Astrocyte (in vitro differentiated cells and primary cell): Measurements from ENCODE around the gene SNAP25. TPM values are rescaled to one million over a fixed set of nuclear protein-coding genes. Genes with fewer than 3 reads are reported as not detected.

ENCODE experiments used
- DNase-seq: peaks from one replicate; pipeline ENCODE4 v3.0.0-alpha.2; 2010; ENCODE audit warnings: low read depth
- FAIRE-seq: peaks from 2 replicates; lab custom pipeline; 2011; peaks lifted over from hg19 to GRCh38; lab: Jason Lieb, UNC
- H2AFZ ChIP-seq: 2 replicates; pipeline ENCODE4 v1.6.0; 2012; ENCODE audit warnings: low read depth, low read length, inconsistent platforms
- H3K27ac ChIP-seq: 2 replicates; pipeline ENCODE4 v1.5.1; 2011; ENCODE audit warnings: low read depth, low read length, inconsistent platforms
- H3K27me3 ChIP-seq: 2 replicates; pipeline ENCODE4 v1.6.0; 2011; ENCODE audit warnings: low read length, inconsistent platforms; ENCODE audit not compliant: insufficient read depth
- H3K36me3 ChIP-seq: 2 replicates; pipeline ENCODE4 v1.5.1; 2011; ENCODE audit warnings: low read length, inconsistent platforms; ENCODE audit not compliant: insufficient read depth
- H3K4me1 ChIP-seq: 2 replicates; pipeline ENCODE4 v1.5.1; 2011; ENCODE audit warnings: low read length, inconsistent platforms; ENCODE audit not compliant: insufficient read depth
- H3K4me2 ChIP-seq: 2 replicates; pipeline ENCODE4 v1.6.0; 2012; ENCODE audit warnings: low read length, inconsistent platforms
- H3K4me3 ChIP-seq: 2 replicates; pipeline ENCODE4 v1.5.1; 2011; ENCODE audit warnings: low read depth, mild to moderate bottlenecking, low read length, inconsistent platforms; ENCODE audit not compliant: insufficient read depth
- H3K79me2 ChIP-seq: 2 replicates; pipeline ENCODE4 v1.6.0; 2012; ENCODE audit warnings: mild to moderate bottlenecking, low read length, inconsistent platforms; ENCODE audit not compliant: insufficient read depth
- H3K9ac ChIP-seq: 2 replicates; pipeline ENCODE4 v1.6.0; 2012; ENCODE audit warnings: mild to moderate bottlenecking, low read length, inconsistent platforms
- H3K9me3 ChIP-seq: 2 replicates; pipeline ENCODE4 v1.5.1; 2012; ENCODE audit warnings: low read depth, mild to moderate bottlenecking, low read length, inconsistent platforms; ENCODE audit not compliant: insufficient read depth
- H4K20me1 ChIP-seq: 2 replicates; pipeline ENCODE4 v1.6.0; 2012; ENCODE audit warnings: low read length, inconsistent platforms; ENCODE audit not compliant: insufficient read depth
- H3K27ac Mint-ChIP-seq: one replicate; pipeline ENCODE4 v1.8.0; 2021; ENCODE audit warnings: mild to moderate bottlenecking, mixed read lengths; ENCODE audit not compliant: unreplicated experiment
- H3K27me3 Mint-ChIP-seq: one replicate; pipeline ENCODE4 v1.8.0; 2021; ENCODE audit warnings: low read depth, mixed read lengths; ENCODE audit not compliant: unreplicated experiment
- H3K36me3 Mint-ChIP-seq: one replicate; pipeline ENCODE4 v1.8.0; 2021; ENCODE audit warnings: low read depth, mixed read lengths; ENCODE audit not compliant: unreplicated experiment
- H3K4me1 Mint-ChIP-seq: one replicate; pipeline ENCODE4 v1.8.0; 2021; ENCODE audit warnings: low read depth, mixed read lengths; ENCODE audit not compliant: unreplicated experiment
- H3K4me3 Mint-ChIP-seq: one replicate; pipeline ENCODE4 v1.8.0; 2021; ENCODE audit warnings: mild to moderate bottlenecking, moderate library complexity, mixed read lengths; ENCODE audit not compliant: unreplicated experiment
- H3K9me3 Mint-ChIP-seq: one replicate; pipeline ENCODE4 v1.8.0; 2021; ENCODE audit warnings: mild to moderate bottlenecking, mixed read lengths; ENCODE audit not compliant: unreplicated experiment
- EZH2 ChIP-seq: IDR thresholded peaks from 2 replicates; pipeline ENCODE4 v1.6.1; 2012; ENCODE audit warnings: mild to moderate bottlenecking, low read length, inconsistent platforms; ENCODE audit not compliant: insufficient read depth
- total RNA-seq: library from RNA; stranded (reverse); gene quantifications from 2 replicates; pipeline ENCODE4 v1.2.1, GENCODE V29; 2021
- TF ChIP-seq, protein P1 (sequence below): IDR thresholded peaks from 2 replicates; pipeline ENCODE4 v1.5.1; 2011; ENCODE audit warnings: low read depth, mild to moderate bottlenecking, inconsistent platforms, low read length, moderate library complexity; ENCODE audit not compliant: insufficient read depth

The SNAP25 gene
- total RNA-seq, 1 donor from 2014 or later = 3.9 TPM

DNA sequence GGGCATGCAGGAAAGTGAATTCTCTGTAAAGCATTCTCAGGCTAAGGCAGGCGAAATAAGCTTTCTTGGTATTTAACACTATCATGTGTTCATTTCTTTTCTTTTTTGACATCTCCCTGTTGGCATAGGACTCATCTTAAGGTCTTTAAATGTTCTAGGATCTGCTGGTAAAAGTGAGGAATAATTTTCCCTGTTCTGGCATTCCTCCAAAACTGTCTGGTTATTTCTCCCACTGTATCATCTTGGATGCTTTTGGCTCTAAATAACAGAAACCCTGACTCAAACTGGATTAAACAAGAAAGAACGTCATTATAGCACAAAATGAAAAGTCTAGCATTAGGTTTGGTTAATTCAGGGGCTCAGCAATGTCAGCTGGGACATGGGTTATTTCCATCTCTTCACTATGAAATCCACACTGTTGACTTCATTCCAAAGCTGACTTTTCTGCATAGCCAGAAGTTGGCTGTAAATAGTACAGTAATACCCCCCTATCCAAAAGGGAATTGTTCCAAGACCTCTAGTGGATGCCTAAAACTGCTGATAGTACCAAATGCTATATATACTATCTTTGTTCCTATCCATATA is 37.9 kb upstream of the SNAP25 start:
- no peak overlapping the region for H3K27ac ChIP-seq
- peaks cover 3% of the 10 kb centered on the region for H3K9me3 ChIP-seq
- no peaks in the 10 kb centered on the region for H3K27me3 ChIP-seq
- no peak overlapping the region for H3K27ac Mint-ChIP-seq
- H4K20me1 ChIP-seq = no peaks in the 10 kb centered on the region
- H3K36me3 ChIP-seq = no peaks in the 10 kb centered on the region
- H3K36me3 Mint-ChIP-seq = peaks cover 2% of the 10 kb centered on the region
- no peaks in the 10 kb centered on the region for H3K4me1 Mint-ChIP-seq
- H3K9ac ChIP-seq = no peak overlapping the region
- DNase-seq = peak; percentile 35
- TF ChIP-seq, protein P1, sequence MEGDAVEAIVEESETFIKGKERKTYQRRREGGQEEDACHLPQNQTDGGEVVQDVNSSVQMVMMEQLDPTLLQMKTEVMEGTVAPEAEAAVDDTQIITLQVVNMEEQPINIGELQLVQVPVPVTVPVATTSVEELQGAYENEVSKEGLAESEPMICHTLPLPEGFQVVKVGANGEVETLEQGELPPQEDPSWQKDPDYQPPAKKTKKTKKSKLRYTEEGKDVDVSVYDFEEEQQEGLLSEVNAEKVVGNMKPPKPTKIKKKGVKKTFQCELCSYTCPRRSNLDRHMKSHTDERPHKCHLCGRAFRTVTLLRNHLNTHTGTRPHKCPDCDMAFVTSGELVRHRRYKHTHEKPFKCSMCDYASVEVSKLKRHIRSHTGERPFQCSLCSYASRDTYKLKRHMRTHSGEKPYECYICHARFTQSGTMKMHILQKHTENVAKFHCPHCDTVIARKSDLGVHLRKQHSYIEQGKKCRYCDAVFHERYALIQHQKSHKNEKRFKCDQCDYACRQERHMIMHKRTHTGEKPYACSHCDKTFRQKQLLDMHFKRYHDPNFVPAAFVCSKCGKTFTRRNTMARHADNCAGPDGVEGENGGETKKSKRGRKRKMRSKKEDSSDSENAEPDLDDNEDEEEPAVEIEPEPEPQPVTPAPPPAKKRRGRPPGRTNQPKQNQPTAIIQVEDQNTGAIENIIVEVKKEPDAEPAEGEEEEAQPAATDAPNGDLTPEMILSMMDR = no peak
- TF ChIP-seq EZH2 = no peak
- H3K79me2 ChIP-seq = no peaks in the 10 kb centered on the region
- H3K4me1 ChIP-seq = no peaks in the 10 kb centered on the region
- no peaks in the 10 kb centered on the region for H3K27me3 Mint-ChIP-seq
- no peaks in the 10 kb centered on the region for H3K9me3 Mint-ChIP-seq
- no peak for FAIRE-seq
- no peak overlapping the region for H3K4me2 ChIP-seq
- no peak overlapping the region for H3K4me3 ChIP-seq
- no peak overlapping the region for H3K4me3 Mint-ChIP-seq
- no peak overlapping the region for H2AFZ ChIP-seq

DNA sequence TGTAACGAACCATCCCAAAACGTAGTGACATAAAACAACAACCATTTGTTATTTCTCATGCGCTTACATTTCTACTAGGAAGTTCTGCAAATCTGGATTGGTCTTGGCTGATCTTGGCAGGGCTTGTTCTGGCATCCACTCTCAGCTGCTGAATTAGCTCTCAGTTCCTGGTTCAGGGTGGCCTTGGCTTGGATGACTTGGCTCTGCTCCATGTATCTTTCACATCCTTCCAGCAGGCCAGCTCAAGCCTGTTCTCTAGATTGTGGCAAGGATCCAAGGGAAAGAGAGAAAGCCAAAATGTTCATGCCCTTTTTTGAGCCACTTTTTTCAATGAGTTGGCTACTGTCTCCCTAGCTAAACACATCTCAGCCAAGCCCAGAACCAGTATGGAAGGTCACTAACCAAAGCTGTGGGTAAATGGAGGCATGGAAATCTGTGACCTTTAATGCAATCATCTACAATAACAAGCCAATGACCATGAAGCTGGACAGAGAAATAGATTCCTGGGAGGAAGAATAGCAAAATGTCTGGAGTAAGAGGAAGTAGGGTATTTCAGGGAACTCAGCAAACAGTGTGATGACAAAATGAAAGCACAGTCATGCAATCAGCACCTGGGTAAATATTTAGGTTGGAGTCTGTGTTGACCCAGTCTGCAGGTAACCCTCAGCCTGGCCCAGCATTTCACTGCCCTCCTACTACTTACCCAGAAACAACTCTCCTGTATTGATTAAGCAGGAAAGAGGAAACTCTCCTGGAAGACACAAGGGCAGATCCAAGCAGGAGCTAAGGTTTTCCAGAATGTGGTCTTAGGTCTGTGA is 32.7 kb upstream of the SNAP25 start:
- Histone ChIP-seq H3K27me3 (no peaks in the 10 kb centered on the region), H3K4me3 (no peak overlapping the region)

More for the DNA sequence above, 32.7 kb upstream of the SNAP25 start:
- Histone ChIP-seq H4K20me1 (no peaks in the 10 kb centered on the region), H3K9me3 (peaks cover 5% of the 10 kb centered on the region), H3K36me3 (no peaks in the 10 kb centered on the region), H3K4me1 (no peaks in the 10 kb centered on the region), H3K4me2 (no peak overlapping the region), H3K27ac (no peak overlapping the region), H3K9ac (no peak overlapping the region), H3K79me2 (no peaks in the 10 kb centered on the region), H2AFZ (no peak overlapping the region)
- H3K27me3 Mint-ChIP-seq = no peaks in the 10 kb centered on the region
- H3K36me3 Mint-ChIP-seq = peaks cover 2% of the 10 kb centered on the region
- H3K9me3 Mint-ChIP-seq = no peaks in the 10 kb centered on the region
- no peaks in the 10 kb centered on the region for H3K4me1 Mint-ChIP-seq
- no peak overlapping the region for H3K27ac Mint-ChIP-seq
- DNase-seq (no peak), FAIRE-seq (no peak)
- TF ChIP-seq, protein P1 = no peak
- TF ChIP-seq EZH2 = no peak
- H3K4me3 Mint-ChIP-seq = no peak overlapping the region
